ENCODE results near the gene ARSH.
"Not testable (repeated sequence)": the region's sequence is repeated elsewhere in the genome, so short reads cannot be mapped to it uniquely, and the experiment has no call there.

- TF ChIP-seq POLR2A, CTCF (IDR thresholded peaks at IDR 0.05): not testable (repeated sequence)
Observed at GRCh38 chrX:2963992-2964794, 42.2 kb upstream of the ARSH start.
